Measurements from ENCODE around the gene DGKQ. TPM values are rescaled to one million over a fixed set of nuclear protein-coding genes. Genes with fewer than 3 reads are reported as not detected.

The DGKQ gene
- total RNA-seq, 1 experiment from 2014 or later = 22.0 TPM

DNA sequence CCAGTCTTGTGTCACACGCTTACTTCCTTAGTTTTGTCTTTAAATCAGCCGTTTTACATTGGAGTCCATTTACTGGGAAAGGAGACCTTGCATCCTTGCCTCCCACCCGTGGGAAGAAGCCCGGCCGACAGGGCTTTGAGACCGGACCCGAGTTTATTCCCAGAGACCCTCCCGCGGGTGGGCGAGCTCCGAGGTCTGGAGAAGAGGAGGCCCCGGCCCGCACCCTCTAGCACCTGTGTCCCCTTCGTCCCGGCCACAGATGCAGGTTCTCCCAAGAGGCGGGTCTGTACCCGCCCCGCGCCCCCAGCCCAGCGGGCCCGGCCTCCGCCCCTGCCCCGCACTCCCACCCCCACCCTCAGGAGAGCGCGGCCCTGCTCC lies 23.6 kb upstream of the DGKQ start:
- H3K27ac ChIP-seq (ENCODE audit: low read depth, low read length) = no peak overlapping the region
- intact Hi-C loops (cut with micrococcal nuclease) = no loop called here
- ChIA-PET RAD21 (ENCODE audit: low non-redundant PET in 1 of 2, low total read pairs in 2 of 2, uncharacterized antibody in 2 of 2, unreplicated experiment in 2 of 2) (no interaction called here), CTCF (no interaction called here), POLR2A (no interaction called here)
- ATAC-seq (no peak), DNase-seq (ENCODE audit: low read depth, low spot score) (no peak)
- H3K9me3 ChIP-seq (ENCODE audit: control insufficient read depth in 1 of 2, insufficient read depth in 1 of 2, low read depth in 1 of 2, low read length in 2 of 2) = no peaks in the 10 kb centered on the region
- no peaks in the 10 kb centered on the region for H3K9me2 ChIP-seq (ENCODE audit: insufficient read depth)
- no peak overlapping the region for H3K9ac ChIP-seq (ENCODE audit: low read length)
- H4K20me1 ChIP-seq (ENCODE audit: insufficient read depth) = no peaks in the 10 kb centered on the region
- peaks cover 14 to 21% of the 10 kb centered on the region in 2 experiments for H3K4me1 ChIP-seq (ENCODE audit: control insufficient read depth in 1 of 2, insufficient read depth in 2 of 2, low read length in 2 of 2)
- no TSS peak for BruUV-seq (replicated peaks)
- no peaks in the 10 kb centered on the region for H3K36me3 ChIP-seq (ENCODE audit: control insufficient read depth in 1 of 2, insufficient read depth in 2 of 2, low read length in 2 of 2)
- H3K79me2 ChIP-seq (ENCODE audit: insufficient read depth, low read length) = no peaks in the 10 kb centered on the region
- H3K27me3 ChIP-seq (ENCODE audit: insufficient read depth, low read length) = no peaks in the 10 kb centered on the region
- no peak overlapping the region for H2AFZ ChIP-seq (ENCODE audit: low read depth, low read length, poor library complexity, severe bottlenecking)
- no peak overlapping the region for H3K4me2 ChIP-seq (ENCODE audit: low read length)
- no peak overlapping the region for H3K4me3 ChIP-seq (replicated peaks in 1 of 2; ENCODE audit: low read depth in 1 of 2, low read length in 2 of 2)
- TF ChIP-seq, protein P1, sequence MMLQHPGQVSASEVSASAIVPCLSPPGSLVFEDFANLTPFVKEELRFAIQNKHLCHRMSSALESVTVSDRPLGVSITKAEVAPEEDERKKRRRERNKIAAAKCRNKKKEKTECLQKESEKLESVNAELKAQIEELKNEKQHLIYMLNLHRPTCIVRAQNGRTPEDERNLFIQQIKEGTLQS (IDR thresholded peaks at IDR 0.05) = no peak
- TF ChIP-seq POLR2AphosphoS5 (IDR thresholded peaks at IDR 0.05; ENCODE audit: low read depth, low read length) = no peak
- TF ChIP-seq, protein P2, sequence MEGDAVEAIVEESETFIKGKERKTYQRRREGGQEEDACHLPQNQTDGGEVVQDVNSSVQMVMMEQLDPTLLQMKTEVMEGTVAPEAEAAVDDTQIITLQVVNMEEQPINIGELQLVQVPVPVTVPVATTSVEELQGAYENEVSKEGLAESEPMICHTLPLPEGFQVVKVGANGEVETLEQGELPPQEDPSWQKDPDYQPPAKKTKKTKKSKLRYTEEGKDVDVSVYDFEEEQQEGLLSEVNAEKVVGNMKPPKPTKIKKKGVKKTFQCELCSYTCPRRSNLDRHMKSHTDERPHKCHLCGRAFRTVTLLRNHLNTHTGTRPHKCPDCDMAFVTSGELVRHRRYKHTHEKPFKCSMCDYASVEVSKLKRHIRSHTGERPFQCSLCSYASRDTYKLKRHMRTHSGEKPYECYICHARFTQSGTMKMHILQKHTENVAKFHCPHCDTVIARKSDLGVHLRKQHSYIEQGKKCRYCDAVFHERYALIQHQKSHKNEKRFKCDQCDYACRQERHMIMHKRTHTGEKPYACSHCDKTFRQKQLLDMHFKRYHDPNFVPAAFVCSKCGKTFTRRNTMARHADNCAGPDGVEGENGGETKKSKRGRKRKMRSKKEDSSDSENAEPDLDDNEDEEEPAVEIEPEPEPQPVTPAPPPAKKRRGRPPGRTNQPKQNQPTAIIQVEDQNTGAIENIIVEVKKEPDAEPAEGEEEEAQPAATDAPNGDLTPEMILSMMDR (IDR thresholded peaks at IDR 0.05 in 2 of 3, conservative IDR thresholded peaks at IDR 0.05 in 1 of 3; ENCODE audit: borderline replicate concordance in 1 of 3, insufficient read depth in 1 of 3, low read depth in 2 of 3, low read length in 2 of 3) = no peak
- no peak for TF ChIP-seq EGR1 (IDR thresholded peaks at IDR 0.05; ENCODE audit: low read depth)
- no peak for TF ChIP-seq YY1 (IDR thresholded peaks at IDR 0.05; ENCODE audit: extremely low read depth, insufficient replicate concordance, low read depth, low read length)
